HUES6 (cell line): Measurements from ENCODE around the gene UBL4B.

ENCODE experiments used
- H3K27ac ChIP-seq: 2 replicates; pipeline ENCODE4 v1.7.0; 2013; ENCODE audit warnings: low read depth, mild to moderate bottlenecking, low read length, inconsistent platforms
- H3K27me3 ChIP-seq: 2 replicates; pipeline ENCODE4 v1.6.1; 2013; ENCODE audit warnings: low read length; ENCODE audit not compliant: control insufficient read depth, insufficient read depth
- H3K36me3 ChIP-seq: 2 replicates; pipeline ENCODE4 v1.6.1; 2013; ENCODE audit warnings: low read length; ENCODE audit not compliant: control insufficient read depth, insufficient read depth
- H3K4me1 ChIP-seq: 2 replicates; pipeline ENCODE4 v1.6.1; 2013; ENCODE audit warnings: low read length; ENCODE audit not compliant: control insufficient read depth, insufficient read depth
- H3K4me3 ChIP-seq: 2 replicates; pipeline ENCODE4 v1.5.1; 2013; ENCODE audit warnings: low read depth, low read length
- H3K9ac ChIP-seq: one replicate; pipeline ENCODE4 v1.6.1; 2013; ENCODE audit warnings: mild to moderate bottlenecking, low read length
- H3K9me3 ChIP-seq: 2 replicates; pipeline ENCODE4 v1.6.1; 2013; ENCODE audit warnings: low read depth, low read length; ENCODE audit not compliant: control insufficient read depth, insufficient read depth

UBL4B gene

GRCh38 chr1:110086961-110087360 lies 25.3 kb upstream of the UBL4B start:
- Histone ChIP-seq H3K9ac (no peak overlapping the region), H3K27ac (no peak overlapping the region), H3K27me3 (peaks cover 79% of the 10 kb centered on the region), H3K36me3 (no peaks in the 10 kb centered on the region), H3K4me3 (no peak overlapping the region), H3K9me3 (no peaks in the 10 kb centered on the region), H3K4me1 (peaks cover 21% of the 10 kb centered on the region)

GRCh38 chr1:110087812-110088738 lies 24.2 kb upstream of the UBL4B start:
- no peaks in the 10 kb centered on the region for H3K36me3 ChIP-seq
- H3K27ac ChIP-seq, result no peak overlapping the region
- no peaks in the 10 kb centered on the region for H3K9me3 ChIP-seq
- peaks cover 79% of the 10 kb centered on the region for H3K27me3 ChIP-seq
- H3K4me1 ChIP-seq, result peaks cover 21% of the 10 kb centered on the region
- no peak overlapping the region for H3K9ac ChIP-seq
- no peak overlapping the region for H3K4me3 ChIP-seq

GRCh38 chr1:110088739-110089316 lies 23.4 kb upstream of the UBL4B start:
- Histone ChIP-seq H3K27ac (no peak overlapping the region), H3K9ac (no peak overlapping the region), H3K4me3 (no peak overlapping the region), H3K27me3 (peaks cover 73% of the 10 kb centered on the region), H3K9me3 (no peaks in the 10 kb centered on the region), H3K36me3 (no peaks in the 10 kb centered on the region), H3K4me1 (peaks cover 18% of the 10 kb centered on the region)

- H3K4me3 ChIP-seq, result no peak overlapping the region
- peaks cover 16% of the 10 kb centered on the region; the same call in 1 of the 2 replicates for H3K4me1 ChIP-seq
- peaks cover 4% of the 10 kb centered on the region; the same call in 1 of the 2 replicates for H3K9me3 ChIP-seq
- no peaks in the 10 kb centered on the region for H3K36me3 ChIP-seq
- peaks cover 71% of the 10 kb centered on the region for H3K27me3 ChIP-seq
- no peak overlapping the region for H3K27ac ChIP-seq
- H3K9ac ChIP-seq, result no peak overlapping the region
Measured at GRCh38 chr1:110089561-110090275, 22.5 kb upstream of the UBL4B start.

- no peak overlapping the region for H3K27ac ChIP-seq
- peaks cover 4% of the 10 kb centered on the region; the same call in 1 of the 2 replicates for H3K9me3 ChIP-seq
- H3K4me1 ChIP-seq, result peaks cover 16% of the 10 kb centered on the region; the same call in 1 of the 2 replicates
- no peak overlapping the region for H3K4me3 ChIP-seq
- H3K36me3 ChIP-seq, result no peaks in the 10 kb centered on the region
- peaks cover 57% of the 10 kb centered on the region for H3K27me3 ChIP-seq
- no peak overlapping the region for H3K9ac ChIP-seq
Measured at GRCh38 chr1:110091381-110091780, 20.9 kb upstream of the UBL4B start.

- Histone ChIP-seq H3K27ac (no peak overlapping the region), H3K9ac (no peak overlapping the region), H3K4me3 (no peak overlapping the region), H3K36me3 (no peaks in the 10 kb centered on the region), H3K4me1 (peaks cover 16% of the 10 kb centered on the region; the same call in 1 of the 2 replicates), H3K27me3 (peaks cover 52% of the 10 kb centered on the region), H3K9me3 (peaks cover 4% of the 10 kb centered on the region; the same call in 1 of the 2 replicates)
Measured at GRCh38 chr1:110091791-110092190, 20.5 kb upstream of the UBL4B start.

- peaks cover 16% of the 10 kb centered on the region; the same call in 1 of the 2 replicates for H3K4me1 ChIP-seq
- H3K27ac ChIP-seq, result no peak overlapping the region
- H3K9ac ChIP-seq, result no peak overlapping the region
- H3K4me3 ChIP-seq, result no peak overlapping the region
- peaks cover 40% of the 10 kb centered on the region for H3K27me3 ChIP-seq
- H3K9me3 ChIP-seq, result peaks cover 4% of the 10 kb centered on the region; the same call in 1 of the 2 replicates
- no peaks in the 10 kb centered on the region for H3K36me3 ChIP-seq
Measured at GRCh38 chr1:110092991-110093390, 19.3 kb upstream of the UBL4B start.

GRCh38 chr1:110094931-110095654 lies 17.1 kb upstream of the UBL4B start:
- peaks cover 4% of the 10 kb centered on the region; the same call in 1 of the 2 replicates for H3K9me3 ChIP-seq
- H3K9ac ChIP-seq, result no peak overlapping the region
- H3K36me3 ChIP-seq, result no peaks in the 10 kb centered on the region
- no peak overlapping the region for H3K4me3 ChIP-seq
- H3K4me1 ChIP-seq, result peaks cover 2% of the 10 kb centered on the region; the same call in 1 of the 2 replicates
- no peak overlapping the region for H3K27ac ChIP-seq
- H3K27me3 ChIP-seq, result peaks cover 33% of the 10 kb centered on the region

GRCh38 chr1:110097507-110098221 lies 14.6 kb upstream of the UBL4B start:
- no peak overlapping the region for H3K4me3 ChIP-seq
- no peaks in the 10 kb centered on the region for H3K4me1 ChIP-seq
- H3K27ac ChIP-seq, result no peak overlapping the region

More at GRCh38 chr1:110097507-110098221, 14.6 kb upstream of the UBL4B start:
- Histone ChIP-seq H3K9ac (no peak overlapping the region), H3K9me3 (peaks cover 4% of the 10 kb centered on the region; the same call in 1 of the 2 replicates), H3K27me3 (peaks cover 17% of the 10 kb centered on the region), H3K36me3 (no peaks in the 10 kb centered on the region)
